Ovary (tissue), 9 donors: ENCODE measurements around the gene BTRC. TPM values are rescaled to one million over a fixed set of nuclear protein-coding genes. Genes with fewer than 3 reads are reported as not detected.

Source experiments
- DNase-seq, 5 donors: peaks; one replicate each; pipeline ENCODE4 v3.0.0-alpha.2; 2019 to 2020
- H3K27ac ChIP-seq, 2 donors: fragments of 200-600 bp; one replicate each; pipeline versions ENCODE4 v1.5.1 to v1.8.0; 2019 to 2022
- H3K27me3 ChIP-seq: fragments of 200-600 bp; one replicate; pipeline ENCODE4 v1.8.0; 2022
- H3K36me3 ChIP-seq: fragments of 200-600 bp; sonication (generic); one replicate; pipeline ENCODE4 v1.5.1; 2019
- H3K4me1 ChIP-seq: one replicate; pipeline ENCODE4 v1.8.1; 2013; ENCODE audit warnings: mild to moderate bottlenecking, moderate library complexity; ENCODE audit not compliant: insufficient read depth
- H3K4me3 ChIP-seq: fragments of 200-600 bp; sonication (generic); one replicate; pipeline ENCODE4 v1.5.1; 2017
- H3K9me3 ChIP-seq, 2 donors: fragments of 200-600 bp in 1 of 2; sonication (generic) in 1 of 2; one replicate each; pipeline versions ENCODE4 v1.5.1 to v1.8.1; 2013 to 2019; ENCODE audit warnings: mild to moderate bottlenecking in 1 of 2, moderate library complexity in 1 of 2
- CTCF ChIP-seq, 3 donors: fragments of 450-650 bp in 2 of 3; fragments of 200-600 bp in 1 of 3; IDR thresholded peaks; one replicate each; pipeline versions ENCODE4 v1.5.1 to v1.8.0; 2016 to 2022; ENCODE audit warnings: antibody characterized with exemption in 3 of 3, mild to moderate bottlenecking in 1 of 3
- EP300 ChIP-seq: sonication (generic); formaldehyde crosslinking; IDR thresholded peaks from one replicate; pipeline ENCODE4 v1.6.1; 2017; ENCODE audit warnings: antibody characterized with exemption
- POLR2A ChIP-seq: fragments of 450-650 bp; IDR thresholded peaks from one replicate; pipeline ENCODE4 v1.6.1; 2017; ENCODE audit warnings: antibody characterized with exemption, mild to moderate bottlenecking, moderate library complexity
- WGBS, 3 donors: extraction: QIAGEN DNeasy Blood & Tissue Kit in 1 of 3; methylation state at CpG; one replicate each; pipeline versions ENCODE4 v1.1.5 to v1.1.7; 2013 to 2017; 5-methylcytosine and 5-hydroxymethylcytosine counted together
- intact Hi-C, 4 donors: fragments of 100-400 bp; cut with DNase I; formaldehyde crosslinking; loops; one replicate each; pipeline versions ENCODE4 v1.11.0 to v1.15.1; 2022 to 2023
- polyA plus RNA-seq, 2 donors: library from polyadenylated mRNA; stranded (reverse); fragments of 200-250 nt in 1 of 2; fragments of 350-450 nt in 1 of 2; fragmentation: Illumina TruSeq in 1 of 2; extraction: RNeasy Lipid Tissue Mini Kit (QIAGEN cat#74804) in 1 of 2; gene quantifications; one replicate each; pipeline ENCODE4 v1.2.3, GENCODE V29; 2013 to 2014
- total RNA-seq, 7 donors: library from RNA; depleted of rRNA in 2 of 7; stranded (reverse); fragments of >200 nt in 2 of 7; fragmentation: NEBNext Ultra II Directional in 3 of 7; extraction: Animal tissue kit (Norgen Biotek cat#: 25700) in 3 of 7; gene quantifications; one replicate each; pipeline versions ENCODE4 v1.1.0 to v1.2.4, GENCODE V29; 2016 to 2023
- donor health status: DM: no; HTN: no; CAD: no; lungs with moderate emphysema.
- donor health status: DM: no; HTN: no; CAD: no.
- donor health status: Bipolar disorder and iron deficiency.
- donor health status: DM: yes; HTN: yes; CAD: no.
- donor health status: DM: no; HTN: no; CAD: no.
- donor health status: DM: yes; HTN: yes; CAD: no.

BTRC gene
- total and polyA plus RNA-seq, 9 donors, result 7.2 to 31.4 (median 26.2) TPM

GRCh38 chr10:101464599-101464998, 110.6 kb downstream of the BTRC start:
- TF ChIP-seq EP300 (no peak), POLR2A (no peak), CTCF (IDR thresholded peaks at IDR 0.05) (no peak)
- intact Hi-C loops, result loop anchor here in 3 of 4 donors (10.0 kb wide), 1 partner anchor 250 kb away; no protein-coding TSS in a partner anchor
- WGBS, 3 donors, result 34 to 56% (median 49%) methylated on average over 2 of the region's 2 CpGs
- Histone ChIP-seq H3K27me3 (no peaks in the 10 kb centered on the region), H3K4me1 (no peaks in the 10 kb centered on the region), H3K36me3 (no peaks in the 10 kb centered on the region), H3K9me3 (no peaks in the 10 kb centered on the region), H3K27ac (no peak overlapping the region), H3K4me3 (no peak overlapping the region)
- DNase-seq, result no peak

DNA sequence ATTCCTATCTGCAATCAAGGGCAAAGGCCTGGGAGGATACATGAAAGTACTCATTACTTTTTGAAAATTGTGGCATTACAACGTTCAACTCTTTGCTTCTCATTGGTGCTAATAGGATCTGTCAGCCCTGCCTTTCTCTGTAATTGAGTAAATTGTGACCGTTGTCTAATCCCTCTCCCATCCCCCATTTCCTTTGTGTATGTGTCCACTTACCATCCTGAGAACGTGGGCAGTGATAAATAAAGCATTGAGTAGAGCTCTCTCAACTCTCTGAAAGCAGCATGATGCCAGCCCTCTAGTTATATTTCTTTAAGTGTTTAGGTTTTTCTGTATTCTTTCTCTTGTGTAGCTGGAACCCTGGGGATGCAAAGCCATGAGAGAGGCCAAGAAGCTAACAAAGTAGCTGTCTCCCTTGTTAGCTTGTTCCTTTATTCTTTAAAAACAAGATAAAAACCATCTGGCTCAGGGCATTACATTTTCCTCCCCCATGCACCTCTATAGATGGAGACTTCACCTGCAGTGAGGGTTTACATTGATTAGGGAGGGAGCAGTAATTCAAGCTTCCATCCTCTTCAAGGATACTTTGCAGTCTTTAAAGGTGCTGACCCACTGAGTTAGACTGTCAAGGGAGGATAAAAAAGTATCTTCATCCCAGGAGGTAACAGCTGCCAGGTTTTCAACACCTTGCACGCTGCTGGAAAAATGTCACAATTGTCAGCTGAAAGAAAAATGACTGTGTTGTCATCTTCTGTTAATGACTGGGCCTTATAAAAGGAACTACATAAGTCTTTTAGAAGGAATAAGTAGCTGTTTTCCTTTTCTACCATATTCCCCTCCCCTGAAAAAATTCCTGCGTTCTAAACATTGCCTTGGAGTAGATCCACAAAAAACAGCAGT, 112.3 kb downstream of the BTRC start:
- H3K4me1 ChIP-seq, result no peaks in the 10 kb centered on the region
- no peaks in the 10 kb centered on the region for H3K27me3 ChIP-seq
- H3K27ac ChIP-seq, result no peak overlapping the region
- H3K4me3 ChIP-seq, result no peak overlapping the region
- H3K36me3 ChIP-seq, result no peaks in the 10 kb centered on the region
- no peaks in the 10 kb centered on the region for H3K9me3 ChIP-seq
- DNase-seq, result no peak
- no peak for TF ChIP-seq EP300
- 61 to 70% (median 67%) methylated on average over 5 of the region's 5 CpGs for WGBS, 3 donors
- intact Hi-C loops, result loop anchor here in 3 of 4 donors (10.0 kb wide), 1 partner anchor 251 kb away; no protein-coding TSS in a partner anchor

DNA sequence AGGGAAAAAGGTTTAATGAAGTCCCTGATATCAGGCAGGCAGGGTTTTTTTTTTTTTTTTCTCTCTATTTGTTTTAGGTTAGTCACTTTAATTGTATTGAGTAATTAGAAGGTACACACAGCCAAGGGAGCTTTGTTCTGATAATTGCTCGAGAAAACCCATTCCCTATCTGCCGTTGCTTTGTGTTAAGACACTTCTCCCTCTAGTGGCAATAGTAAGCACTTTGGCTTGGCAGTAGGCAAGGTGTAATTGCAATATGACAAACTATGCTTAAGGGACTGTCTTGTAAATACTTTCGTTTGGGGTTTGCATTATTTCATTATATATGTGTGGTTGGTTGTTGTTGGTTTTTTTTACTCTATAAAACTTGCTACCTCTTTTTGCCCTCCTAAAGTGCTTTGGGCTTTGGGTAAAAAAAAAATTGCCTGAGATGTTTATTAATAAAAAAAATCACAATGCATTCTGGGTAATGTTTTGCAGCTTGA, 113.4 kb downstream of the BTRC start:
- no peak for TF ChIP-seq EP300
- no peak for TF ChIP-seq POLR2A
- peak; percentile 22 to 70 (median 68) for TF ChIP-seq CTCF (IDR thresholded peaks at IDR 0.05)
- Histone ChIP-seq H3K4me1 (no peaks in the 10 kb centered on the region), H3K36me3 (no peaks in the 10 kb centered on the region), H3K27ac (no peak overlapping the region), H3K27me3 (no peaks in the 10 kb centered on the region), H3K4me3 (no peak overlapping the region), H3K9me3 (no peaks in the 10 kb centered on the region)
- DNase-seq, result peak in 1 of 5 donors; percentile 25
- WGBS, 3 donors, result 1 to 3% (median 1%) methylated on average over 3 of the region's 3 CpGs
- intact Hi-C loops, result loop anchor here in 3 of 4 donors (10.0 kb wide), 1 partner anchor 253 kb away; no protein-coding TSS in a partner anchor

GRCh38 chr10:101468159-101468558, 114.2 kb downstream of the BTRC start:
- Histone ChIP-seq H3K4me3 (no peak overlapping the region), H3K36me3 (no peaks in the 10 kb centered on the region), H3K27ac (no peak overlapping the region), H3K4me1 (no peaks in the 10 kb centered on the region), H3K9me3 (no peaks in the 10 kb centered on the region), H3K27me3 (no peaks in the 10 kb centered on the region)
- intact Hi-C loops, result loop anchor here in 3 of 4 donors (10.0 kb wide), 1 partner anchor 253 kb away; no protein-coding TSS in a partner anchor
- TF ChIP-seq CTCF (IDR thresholded peaks at IDR 0.05) (no peak), EP300 (no peak), POLR2A (no peak)
- DNase-seq, result no peak
- WGBS, 3 donors, result 49 to 76% (median 67%) methylated on average over 2 of the region's 2 CpGs

DNA sequence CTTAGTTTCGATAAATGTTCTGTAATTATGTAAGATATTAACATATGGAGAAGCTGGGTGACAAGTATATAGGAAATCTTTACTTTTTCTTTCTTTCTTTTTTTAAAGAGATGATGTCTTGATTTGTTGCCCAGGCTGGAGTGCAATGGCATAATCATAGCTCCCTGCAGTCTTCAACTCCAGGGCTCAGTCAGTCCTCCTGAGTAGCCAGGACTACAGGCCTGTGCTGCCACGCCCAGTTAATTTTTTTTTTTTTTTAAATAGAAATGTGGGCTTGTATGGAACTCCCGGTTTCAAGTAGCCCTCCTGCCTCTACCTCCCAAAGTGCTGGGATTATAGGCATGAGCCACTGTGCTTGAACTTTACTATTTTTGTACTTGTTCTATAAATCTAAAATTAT, 122.4 kb downstream of the BTRC start:
- Histone ChIP-seq H3K9me3 (no peaks in the 10 kb centered on the region), H3K36me3 (no peaks in the 10 kb centered on the region), H3K4me3 (no peak overlapping the region), H3K27ac (no peak overlapping the region), H3K4me1 (no peaks in the 10 kb centered on the region), H3K27me3 (no peaks in the 10 kb centered on the region)
- intact Hi-C loops, result no loop called here
- DNase-seq, result no peak
- TF ChIP-seq EP300 (no peak), POLR2A (no peak), CTCF (IDR thresholded peaks at IDR 0.05) (no peak)
- WGBS, 3 donors, result 89 to 92% (median 90%) methylated on average over 3 of the region's 3 CpGs
